GDM1 (cell line): ENCODE results near the gene SEC24B.
"Not testable (repeated sequence)": the region's sequence is repeated elsewhere in the genome, so short reads cannot be mapped to it uniquely, and the experiment has no call there.

Experiments
- DNase-seq: peaks from one replicate; lab custom pipeline; 2025; lab: John Stamatoyannopoulos, UW

The SEC24B gene

GRCh38 chr4:109432696-109433095 lies 919 bp upstream of the SEC24B start:
- no peak for DNase-seq

- DNase-seq = no peak
Observed at GRCh38 chr4:109434007-109434971, 674 bp downstream of the SEC24B start.

- DNase-seq = no peak
Observed at GRCh38 chr4:109435635-109436034, 2.0 kb downstream of the SEC24B start.

GRCh38 chr4:109436504-109436903 lies 2.9 kb downstream of the SEC24B start:
- DNase-seq = no peak

- DNase-seq = no peak
Observed at GRCh38 chr4:109440948-109441347, 7.3 kb downstream of the SEC24B start.

GRCh38 chr4:109441862-109442458 lies 8.3 kb downstream of the SEC24B start:
- DNase-seq = no peak

GRCh38 chr4:109444182-109444844 lies 10.7 kb downstream of the SEC24B start:
- no peak for DNase-seq

GRCh38 chr4:109447278-109447677 lies 13.7 kb downstream of the SEC24B start:
- no peak for DNase-seq

GRCh38 chr4:109451544-109452273 lies 18.1 kb downstream of the SEC24B start:
- DNase-seq = no peak

GRCh38 chr4:109453110-109453509 lies 19.5 kb downstream of the SEC24B start:
- not testable (repeated sequence) for DNase-seq

- DNase-seq = no peak
Observed at GRCh38 chr4:109462297-109462696, 28.7 kb downstream of the SEC24B start.

- no peak for DNase-seq
Observed at GRCh38 chr4:109462802-109463201, 29.2 kb downstream of the SEC24B start.

GRCh38 chr4:109465069-109465468 lies 31.5 kb downstream of the SEC24B start:
- no peak for DNase-seq

GRCh38 chr4:109469915-109470314 lies 36.3 kb downstream of the SEC24B start:
- DNase-seq = no peak

GRCh38 chr4:109472343-109472761 lies 38.7 kb downstream of the SEC24B start:
- DNase-seq = no peak

- DNase-seq = no peak
Observed at GRCh38 chr4:109473824-109474223, 40.2 kb downstream of the SEC24B start.

GRCh38 chr4:109486007-109486406 lies 52.4 kb downstream of the SEC24B start:
- no peak for DNase-seq

- no peak for DNase-seq
Observed at GRCh38 chr4:109494563-109494962, 60.9 kb downstream of the SEC24B start.

- DNase-seq = no peak
Observed at GRCh38 chr4:109495514-109495913, 61.9 kb downstream of the SEC24B start.

GRCh38 chr4:109496875-109497274 lies 63.3 kb downstream of the SEC24B start:
- no peak for DNase-seq

- DNase-seq = no peak
Observed at GRCh38 chr4:109497511-109497910, 63.9 kb downstream of the SEC24B start.

- DNase-seq = no peak
Observed at GRCh38 chr4:109499513-109499912, 65.9 kb downstream of the SEC24B start.
